HCT116 (cell line): ENCODE data around the gene WFDC1. TPM values are rescaled to one million over a fixed set of nuclear protein-coding genes. Genes with fewer than 3 reads are reported as not detected.

Source experiments
- ATAC-seq: fragments of 200-7000 bp; cut with Tn5 transposase; 2 replicates; pipeline ENCODE4 v1.9.1; 2020; ENCODE audit warnings: mild to moderate bottlenecking, moderate library complexity
- BruUV-seq: library from RNA; stranded (reverse); fragments of 400-500 nt; replicated peaks from 2 replicates; lab custom pipeline; 2021; lab: Mats Ljungman, UMichigan
- CTCF ChIA-PET: fragments of 300-600 bp; sonication (Branson Sonifier 250); formaldehyde crosslinking; loops from one replicate; lab custom pipeline; 2021; ENCODE audit warnings: antibody characterized with exemption; lab: Charles Lee
- POLR2A ChIA-PET: fragments of 300-600, 350-600 bp; sonication (Branson Sonifier 250); formaldehyde crosslinking; loops from one replicate; lab custom pipeline; 2021; ENCODE audit warnings: antibody characterized with exemption; lab: Charles Lee
- RAD21 ChIA-PET, 2 experiments: fragments of 300-600 bp; sonication (Branson Sonifier 250); formaldehyde crosslinking; loops; one replicate each; lab custom pipeline; 2023; ENCODE audit warnings: low total read pairs in 2 of 2; ENCODE audit not compliant: uncharacterized antibody in 2 of 2, unreplicated experiment in 2 of 2, low non-redundant PET in 1 of 2; lab: Charles Lee
- DNase-seq: peaks from one replicate; pipeline ENCODE4 v3.0.0-alpha.2; 2010; ENCODE audit warnings: low read depth, low spot score
- H2AFZ ChIP-seq: fragments of 200-600 bp; shearing (Covaris generic), sonication (generic); 2 replicates; pipeline ENCODE4 v1.6.1; 2017; ENCODE audit warnings: low read depth, mixed run types, mixed read lengths, antibody characterized with exemption, low read length; ENCODE audit not compliant: poor library complexity, severe bottlenecking
- H3K27ac ChIP-seq: 2 replicates; pipeline ENCODE4 v1.5.1; 2012; ENCODE audit warnings: low read depth, low read length
- H3K27me3 ChIP-seq: fragments of 200-600 bp; sonication (generic); 2 replicates; pipeline ENCODE4 v1.6.1; 2016; ENCODE audit warnings: mixed run types, low read length, mixed read lengths; ENCODE audit not compliant: insufficient read depth
- H3K36me3 ChIP-seq, 2 experiments: fragments of 200-500 bp in 1 of 2; fragments of 200-600 bp in 1 of 2; sonication (Bioruptor generic) in 1 of 2; sonication (generic) in 1 of 2; 2 replicates each; pipeline versions ENCODE4 v1.5.1 to v1.6.1; 2014 to 2016; ENCODE audit warnings: low read length in 2 of 2, inconsistent platforms in 1 of 2, mixed read lengths in 1 of 2, mixed run types in 1 of 2; ENCODE audit not compliant: insufficient read depth in 2 of 2, control insufficient read depth in 1 of 2
- H3K4me1 ChIP-seq, 2 experiments: fragments of 200-600 bp in 1 of 2; sonication (generic) in 1 of 2; 2 replicates each; pipeline versions ENCODE4 v1.5.1 to v1.6.1; 2012 to 2017; ENCODE audit warnings: low read length in 2 of 2, inconsistent platforms in 1 of 2, mild to moderate bottlenecking in 1 of 2, mixed read lengths in 1 of 2, mixed run types in 1 of 2, moderate library complexity in 1 of 2; ENCODE audit not compliant: insufficient read depth in 2 of 2, control insufficient read depth in 1 of 2
- H3K4me2 ChIP-seq: fragments of 200-600 bp; sonication (generic); 2 replicates; pipeline ENCODE4 v1.6.1; 2017; ENCODE audit warnings: mixed run types, low read length, mixed read lengths
- H3K4me3 ChIP-seq, 2 experiments: fragments of 200-600 bp in 1 of 2; sonication (generic) in 1 of 2; replicated peaks in 1 of 2; 2 replicates each; pipeline ENCODE4 v1.5.1; 2011 to 2016; ENCODE audit warnings: low read length in 2 of 2, control low read depth in 1 of 2, low read depth in 1 of 2, mild to moderate bottlenecking in 1 of 2, mixed read lengths in 1 of 2, mixed run types in 1 of 2
- H3K79me2 ChIP-seq: fragments of 200-600 bp; sonication (generic); 2 replicates; pipeline ENCODE4 v1.6.1; 2017; ENCODE audit warnings: mild to moderate bottlenecking, mixed run types, low read length, moderate library complexity, mixed read lengths; ENCODE audit not compliant: insufficient read depth
- H3K9ac ChIP-seq: fragments of 200-600 bp; sonication (generic); 2 replicates; pipeline ENCODE4 v1.6.1; 2016; ENCODE audit warnings: low read length, mixed read lengths
- H3K9me2 ChIP-seq: fragments of 200-600 bp; sonication (generic), shearing (Covaris generic); 2 replicates; pipeline ENCODE4 v1.6.1; 2017; ENCODE audit warnings: mixed run types, mild to moderate bottlenecking, moderate library complexity; ENCODE audit not compliant: insufficient read depth
- H3K9me3 ChIP-seq, 2 experiments: fragments of 200-500 bp in 1 of 2; fragments of 200-600 bp in 1 of 2; sonication (Bioruptor generic) in 1 of 2; sonication (generic) in 1 of 2; 2 replicates each; pipeline ENCODE4 v1.6.1; 2014 to 2017; ENCODE audit warnings: low read length in 2 of 2, mixed read lengths in 2 of 2, inconsistent platforms in 1 of 2, low read depth in 1 of 2, mild to moderate bottlenecking in 1 of 2, mixed run types in 1 of 2, moderate library complexity in 1 of 2; ENCODE audit not compliant: control insufficient read depth in 1 of 2, insufficient read depth in 1 of 2
- H4K20me1 ChIP-seq: fragments of 200-600 bp; sonication (generic), shearing (Covaris generic); 2 replicates; pipeline ENCODE4 v1.6.1; 2017; ENCODE audit warnings: mixed run types, mild to moderate bottlenecking, moderate library complexity; ENCODE audit not compliant: insufficient read depth
- CTCF ChIP-seq, 3 experiments: fragments of 200-600 bp in 1 of 3; sonication (generic) in 1 of 3; IDR thresholded peaks in 2 of 3; conservative IDR thresholded peaks in 1 of 3; 2 replicates each; pipeline ENCODE4 v1.5.1; 2012 to 2017; ENCODE audit warnings: low read depth in 2 of 3, low read length in 2 of 3, antibody characterized with exemption in 1 of 3, borderline replicate concordance in 1 of 3, control low read depth in 1 of 3, mild to moderate bottlenecking in 1 of 3, mixed read lengths in 1 of 3, mixed run types in 1 of 3, moderate library complexity in 1 of 3; ENCODE audit not compliant: insufficient read depth in 1 of 3
- ELF1 ChIP-seq: IDR thresholded peaks from 2 replicates; pipeline ENCODE4 v1.6.1; 2012; ENCODE audit warnings: low read depth, borderline replicate concordance
- EZH2 ChIP-seq: fragments of 200-600 bp; sonication (generic); IDR thresholded peaks from 2 replicates; pipeline ENCODE4 v1.6.1; 2017; ENCODE audit warnings: antibody characterized with exemption, mixed run types
- JUND ChIP-seq: IDR thresholded peaks from 2 replicates; pipeline ENCODE4 v1.6.1; 2012
- RAD21 ChIP-seq: IDR thresholded peaks from 2 replicates; pipeline ENCODE4 v1.6.1; 2012; ENCODE audit warnings: low read depth, mild to moderate bottlenecking
- SRF ChIP-seq: IDR thresholded peaks from 2 replicates; pipeline ENCODE4 v1.6.1; 2012; ENCODE audit warnings: low read depth
- YY1 ChIP-seq: IDR thresholded peaks from 2 replicates; pipeline ENCODE4 v1.6.1; 2011; ENCODE audit warnings: low read length, low read depth, moderate library complexity, mild to moderate bottlenecking; ENCODE audit not compliant: insufficient replicate concordance; ENCODE audit errors: extremely low read depth
- intact Hi-C: fragments of 100-400 bp; cut with micrococcal nuclease; formaldehyde crosslinking; loops from 2 replicates; pipeline ENCODE4 v1.10.0; 2022
- total RNA-seq: library from RNA; stranded (reverse); gene quantifications from one replicate; pipeline ENCODE4 v1.2.1, GENCODE V29; 2021; ENCODE audit not compliant: unreplicated experiment

The WFDC1 gene
- total RNA-seq, 1 experiment from 2014 or later: 0.42 TPM

- RAD21 ChIA-PET: no interaction called here
- no TSS peak for BruUV-seq
- Histone ChIP-seq H3K4me1 (no peaks in the 10 kb centered on the region), H4K20me1 (no peaks in the 10 kb centered on the region), H3K9ac (no peak overlapping the region)
- TF ChIP-seq CTCF (IDR thresholded peaks at IDR 0.05 in 2 of 3, conservative IDR thresholded peaks at IDR 0.05 in 1 of 3; ENCODE audit: borderline replicate concordance in 1 of 3, insufficient read depth in 1 of 3, low read depth in 2 of 3, low read length in 2 of 3) (no peak), ELF1 (no peak), EZH2 (no peak), JUND (no peak), YY1 (no peak), RAD21 (no peak), SRF (no peak)
- TF ChIP-seq, all 23 proteins: peak for 0
- Histone ChIP-seq H3K4me2 (no peak overlapping the region), H3K27ac (no peak overlapping the region), H3K4me3 (no peak overlapping the region), H3K9me2 (no peaks in the 10 kb centered on the region), H2AFZ (no peak overlapping the region), H3K79me2 (no peaks in the 10 kb centered on the region), H3K27me3 (peaks cover 42% of the 10 kb centered on the region; the same call in 1 of the 2 replicates), H3K9me3 (no peaks in the 10 kb centered on the region), H3K36me3 (no peaks in the 10 kb centered on the region)
- DNase-seq: no peak
- intact Hi-C loops: no loop called here
- ATAC-seq: no peak
- CTCF ChIA-PET: interaction anchor here (2.9 kb wide), 1 partner anchor 10 kb away, joined by 10 read pairs; no protein-coding TSS in a partner anchor
- POLR2A ChIA-PET: no interaction called here
Observed at GRCh38 chr16:84298376-84298899, 3.8 kb downstream of the WFDC1 start.
